Uterus (tissue), 2 donors: Measurements from ENCODE around the gene RNU1-1.
"Not testable (repeated sequence)": the region's sequence is repeated elsewhere in the genome, so short reads cannot be mapped to it uniquely, and the experiment has no call there.

Source experiments
- POLR2A ChIP-seq, 2 donors: fragments of 450-650 bp; IDR thresholded peaks; one replicate each; pipeline ENCODE4 v1.6.1; 2016; ENCODE audit warnings: antibody characterized with exemption in 2 of 2, mild to moderate bottlenecking in 1 of 2, moderate library complexity in 1 of 2
- TF ChIP-seq, protein P1 (sequence below), 4 experiments: fragments of 200-600 bp in 2 of 4; fragments of 450-650 bp in 2 of 4; sonication (generic) in 2 of 4; IDR thresholded peaks; one replicate each; pipeline ENCODE4 v1.5.1; 2016 to 2019; ENCODE audit warnings: antibody characterized with exemption in 4 of 4, mild to moderate bottlenecking in 2 of 4, moderate library complexity in 1 of 4

- TF ChIP-seq, protein P1, sequence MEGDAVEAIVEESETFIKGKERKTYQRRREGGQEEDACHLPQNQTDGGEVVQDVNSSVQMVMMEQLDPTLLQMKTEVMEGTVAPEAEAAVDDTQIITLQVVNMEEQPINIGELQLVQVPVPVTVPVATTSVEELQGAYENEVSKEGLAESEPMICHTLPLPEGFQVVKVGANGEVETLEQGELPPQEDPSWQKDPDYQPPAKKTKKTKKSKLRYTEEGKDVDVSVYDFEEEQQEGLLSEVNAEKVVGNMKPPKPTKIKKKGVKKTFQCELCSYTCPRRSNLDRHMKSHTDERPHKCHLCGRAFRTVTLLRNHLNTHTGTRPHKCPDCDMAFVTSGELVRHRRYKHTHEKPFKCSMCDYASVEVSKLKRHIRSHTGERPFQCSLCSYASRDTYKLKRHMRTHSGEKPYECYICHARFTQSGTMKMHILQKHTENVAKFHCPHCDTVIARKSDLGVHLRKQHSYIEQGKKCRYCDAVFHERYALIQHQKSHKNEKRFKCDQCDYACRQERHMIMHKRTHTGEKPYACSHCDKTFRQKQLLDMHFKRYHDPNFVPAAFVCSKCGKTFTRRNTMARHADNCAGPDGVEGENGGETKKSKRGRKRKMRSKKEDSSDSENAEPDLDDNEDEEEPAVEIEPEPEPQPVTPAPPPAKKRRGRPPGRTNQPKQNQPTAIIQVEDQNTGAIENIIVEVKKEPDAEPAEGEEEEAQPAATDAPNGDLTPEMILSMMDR (IDR thresholded peaks at IDR 0.05): not testable (repeated sequence)
- not testable (repeated sequence) for TF ChIP-seq POLR2A (IDR thresholded peaks at IDR 0.05)
Observed at GRCh38 chr1:16512624-16513411, 1.3 kb downstream of the RNU1-1 start.
